NCI-H1092 (cell line): ENCODE data around the gene PRELID2.
"Not testable (repeated sequence)": the region's sequence is repeated elsewhere in the genome, so short reads cannot be mapped to it uniquely, and the experiment has no call there.

Experiments
- DNase-seq: peaks from one replicate; lab custom pipeline; 2025; lab: John Stamatoyannopoulos, UW

PRELID2 gene

DNA sequence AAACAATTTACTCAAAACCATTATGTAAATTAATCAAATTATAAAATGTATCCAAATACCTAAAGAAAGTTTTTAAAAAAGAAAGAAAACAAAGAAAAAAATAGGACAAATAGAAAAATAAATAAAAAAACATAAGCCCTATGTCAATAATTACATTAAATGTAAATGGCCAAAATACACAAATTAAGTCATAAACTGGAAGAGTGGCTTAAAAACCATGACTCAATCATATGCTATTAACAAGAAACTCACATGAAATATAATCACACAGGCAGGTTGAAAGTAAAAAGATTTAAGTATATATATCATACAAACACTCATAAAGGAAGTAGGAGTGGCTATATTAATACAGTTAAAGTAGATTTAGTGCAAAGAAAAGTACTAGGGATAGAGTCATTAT is 95.3 kb downstream of the PRELID2 start:
- no peak for DNase-seq

DNA sequence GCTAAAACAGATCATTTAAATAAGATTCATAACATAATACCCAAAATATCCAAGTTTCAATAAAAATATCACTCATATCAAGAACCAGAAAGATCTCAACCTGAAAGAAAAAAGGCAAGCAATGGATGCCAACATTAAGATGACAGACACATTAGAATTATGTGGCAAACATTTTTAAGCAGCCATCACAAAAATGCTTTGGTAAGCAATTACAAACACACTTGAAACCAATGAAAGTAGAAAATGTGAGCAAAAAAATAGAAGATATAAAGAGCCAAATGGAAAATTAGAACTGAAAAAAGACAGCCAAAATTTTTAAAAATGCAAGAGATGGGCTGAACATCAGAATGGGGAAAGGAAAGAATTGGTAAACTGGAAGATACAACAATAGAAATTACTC is 96.9 kb downstream of the PRELID2 start:
- DNase-seq: no peak

DNA sequence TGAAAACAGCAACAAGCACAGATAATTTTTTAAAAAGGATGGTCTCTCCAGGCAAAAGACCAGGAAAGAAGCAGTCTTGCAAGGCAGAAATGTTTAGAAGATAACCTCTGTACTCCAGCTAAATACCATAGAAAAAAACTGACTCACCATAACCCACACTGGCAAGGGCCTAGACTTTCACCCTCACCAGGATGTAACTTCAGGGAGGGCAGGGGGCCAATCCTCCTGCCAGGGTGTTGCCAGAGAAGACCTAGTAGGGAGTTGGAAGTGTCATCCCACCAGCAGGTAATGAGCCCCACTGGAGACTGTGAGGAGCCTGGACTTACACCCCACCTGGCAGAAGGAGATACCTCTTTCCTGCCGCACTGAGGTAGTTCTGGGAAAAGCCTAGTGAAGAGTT is 97.6 kb downstream of the PRELID2 start:
- DNase-seq: no peak

- DNase-seq: not testable (repeated sequence)
These were observed 105.2 kb downstream of the PRELID2 start for GRCh38 chr5:145729956-145730355.

DNA sequence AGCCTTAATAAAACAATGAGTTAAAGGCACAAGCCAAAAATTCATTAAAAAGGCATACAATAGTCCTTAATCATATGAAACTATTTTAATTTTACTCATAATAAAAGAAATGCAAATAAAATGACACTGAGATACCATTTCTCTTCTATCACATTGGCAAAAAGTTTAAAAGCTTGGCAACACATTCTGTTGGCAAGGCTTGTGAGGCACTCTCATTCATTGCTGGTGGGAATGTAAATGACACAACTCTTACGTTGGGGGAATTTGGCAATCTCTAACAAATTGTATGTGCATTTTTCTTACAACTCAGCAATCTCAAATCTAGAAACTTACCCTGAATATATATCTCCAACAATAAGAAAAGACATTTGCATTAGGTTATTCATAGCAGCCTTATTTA is 111.6 kb downstream of the PRELID2 start:
- DNase-seq: no peak

- no peak for DNase-seq
These were observed 116.2 kb downstream of the PRELID2 start for GRCh38 chr5:145718956-145719355.

- DNase-seq: no peak
These were observed 119.7 kb downstream of the PRELID2 start for GRCh38 chr5:145715412-145715811.

- no peak for DNase-seq
These were observed 122.9 kb downstream of the PRELID2 start for GRCh38 chr5:145712245-145712644.

- DNase-seq: no peak
These were observed 123.7 kb downstream of the PRELID2 start for GRCh38 chr5:145711417-145711816.
